Mucosa of descending colon (tissue), 3 donors: ENCODE measurements around the gene HS6ST3. TPM values are rescaled to one million over a fixed set of nuclear protein-coding genes. Genes with fewer than 3 reads are reported as not detected.

Experiments
- ATAC-seq: fragments of 200-7000 bp; cut with Tn5 transposase; one replicate; pipeline ENCODE4 v1.9.1; 2020; ENCODE audit warnings: mild to moderate bottlenecking, moderate library complexity
- DNase-seq, 3 donors: peaks; one replicate each; pipeline ENCODE4 v3.0.0-alpha.2; 2020
- H3K36me3 ChIP-seq: fragments of 200-600 bp; one replicate; pipeline ENCODE4 v1.8.0; 2021; ENCODE audit warnings: low read depth, mild to moderate bottlenecking
- H3K4me1 ChIP-seq: fragments of 200-600 bp; one replicate; pipeline ENCODE4 v1.8.0; 2021; ENCODE audit warnings: low read depth, mild to moderate bottlenecking
- H3K4me3 ChIP-seq: fragments of 200-600 bp; one replicate; pipeline ENCODE4 v1.8.0; 2021; ENCODE audit warnings: mild to moderate bottlenecking
- H3K9me3 ChIP-seq: fragments of 200-600 bp; one replicate; pipeline ENCODE4 v1.8.0; 2021; ENCODE audit warnings: mild to moderate bottlenecking
- intact Hi-C, 2 donors: fragments of 100-400 bp; cut with DNase I in 1 of 2; cut with micrococcal nuclease in 1 of 2; formaldehyde crosslinking; loops; one replicate each; pipeline versions ENCODE4 v1.11.0 to v1.11.1; 2022; cut with DNase I, micrococcal nuclease
- total RNA-seq, 3 donors: library from RNA; stranded (reverse); fragmentation: NEBNext Ultra II Directional in 2 of 3; extraction: Animal tissue kit (Norgen Biotek cat#: 25700) in 2 of 3; gene quantifications; one replicate each; pipeline versions ENCODE4 v1.2.1 to v1.2.4, GENCODE V29; 2021 to 2023
- TF ChIP-seq, protein P1 (sequence below): fragments of 200-600 bp; IDR thresholded peaks from one replicate; pipeline ENCODE4 v1.8.0; 2022; ENCODE audit warnings: antibody characterized with exemption, mild to moderate bottlenecking
- donor health status: DM: no; HTN: no; CAD: no; lungs with moderate emphysema.
- donor health status: DM: no; HTN: no; CAD: no.
- donor health status: DM: no; HTN: yes; CAD: no.

HS6ST3 gene
- total RNA-seq, 3 donors from 2014 or later, result 0.14 to 0.89 TPM; not detected in 1

DNA sequence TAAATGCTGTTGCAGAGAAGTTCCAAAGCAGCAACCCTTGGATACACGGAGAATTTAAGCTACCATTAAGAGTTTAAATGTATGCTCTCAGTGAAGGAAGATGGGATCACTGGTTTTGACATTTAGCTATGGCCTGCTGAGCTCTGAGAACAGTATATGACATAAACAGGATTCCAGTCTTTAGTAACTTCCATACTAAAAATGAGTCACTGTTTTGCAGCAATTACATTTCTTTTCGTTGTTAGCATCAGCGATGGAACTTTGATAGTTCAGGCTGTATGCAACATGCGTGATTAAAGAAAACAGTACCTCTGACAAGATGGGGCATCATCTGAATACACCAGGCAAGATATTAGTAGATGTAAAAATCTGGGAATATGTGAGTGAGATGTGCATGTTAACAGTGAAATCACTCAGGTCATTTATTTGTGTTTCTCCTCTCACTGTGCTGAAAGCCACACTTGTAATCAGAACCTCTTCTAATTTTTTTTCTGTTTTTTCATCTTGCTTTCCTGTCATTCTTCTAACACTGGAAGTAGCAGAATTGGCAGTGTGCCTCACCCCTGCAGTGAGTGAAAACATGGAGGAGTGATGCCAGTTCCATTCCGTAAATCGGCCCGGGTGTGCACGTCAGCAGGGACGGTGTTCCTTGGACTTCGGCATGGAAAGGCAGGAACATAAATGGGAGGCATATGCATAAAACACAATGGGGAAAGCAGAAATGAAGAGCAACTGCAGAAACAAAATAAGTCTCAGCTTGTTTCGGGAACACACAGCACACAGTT, 542.8 kb downstream of the HS6ST3 start:
- H3K36me3 ChIP-seq, result no peaks in the 10 kb centered on the region
- no peak for DNase-seq
- no peaks in the 10 kb centered on the region for H3K4me1 ChIP-seq
- no peak overlapping the region for H3K4me3 ChIP-seq
- ATAC-seq, result no peak
- TF ChIP-seq, protein P1, sequence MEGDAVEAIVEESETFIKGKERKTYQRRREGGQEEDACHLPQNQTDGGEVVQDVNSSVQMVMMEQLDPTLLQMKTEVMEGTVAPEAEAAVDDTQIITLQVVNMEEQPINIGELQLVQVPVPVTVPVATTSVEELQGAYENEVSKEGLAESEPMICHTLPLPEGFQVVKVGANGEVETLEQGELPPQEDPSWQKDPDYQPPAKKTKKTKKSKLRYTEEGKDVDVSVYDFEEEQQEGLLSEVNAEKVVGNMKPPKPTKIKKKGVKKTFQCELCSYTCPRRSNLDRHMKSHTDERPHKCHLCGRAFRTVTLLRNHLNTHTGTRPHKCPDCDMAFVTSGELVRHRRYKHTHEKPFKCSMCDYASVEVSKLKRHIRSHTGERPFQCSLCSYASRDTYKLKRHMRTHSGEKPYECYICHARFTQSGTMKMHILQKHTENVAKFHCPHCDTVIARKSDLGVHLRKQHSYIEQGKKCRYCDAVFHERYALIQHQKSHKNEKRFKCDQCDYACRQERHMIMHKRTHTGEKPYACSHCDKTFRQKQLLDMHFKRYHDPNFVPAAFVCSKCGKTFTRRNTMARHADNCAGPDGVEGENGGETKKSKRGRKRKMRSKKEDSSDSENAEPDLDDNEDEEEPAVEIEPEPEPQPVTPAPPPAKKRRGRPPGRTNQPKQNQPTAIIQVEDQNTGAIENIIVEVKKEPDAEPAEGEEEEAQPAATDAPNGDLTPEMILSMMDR, result no peak
- H3K9me3 ChIP-seq, result no peaks in the 10 kb centered on the region
- intact Hi-C loops, result no loop called here

GRCh38 chr13:96636001-96636709, 546.2 kb downstream of the HS6ST3 start:
- no peak overlapping the region for H3K4me3 ChIP-seq
- H3K36me3 ChIP-seq, result no peaks in the 10 kb centered on the region
- DNase-seq (no peak), ATAC-seq (no peak)
- no peaks in the 10 kb centered on the region for H3K4me1 ChIP-seq
- H3K9me3 ChIP-seq, result no peaks in the 10 kb centered on the region
- TF ChIP-seq, protein P1, result no peak
- intact Hi-C loops, result no loop called here

- Histone ChIP-seq H3K36me3 (no peaks in the 10 kb centered on the region), H3K9me3 (no peaks in the 10 kb centered on the region), H3K4me3 (no peak overlapping the region), H3K4me1 (no peaks in the 10 kb centered on the region)
- no peak for DNase-seq
- intact Hi-C loops, result no loop called here
- TF ChIP-seq, protein P1, result no peak
- no peak for ATAC-seq
Observed at GRCh38 chr13:96637039-96637438, 547.1 kb downstream of the HS6ST3 start.

- Histone ChIP-seq H3K36me3 (no peaks in the 10 kb centered on the region), H3K4me1 (no peaks in the 10 kb centered on the region), H3K9me3 (no peaks in the 10 kb centered on the region), H3K4me3 (no peak overlapping the region)
- TF ChIP-seq, protein P1, result no peak
- ATAC-seq (no peak), DNase-seq (no peak)
- intact Hi-C loops, result no loop called here
Observed at GRCh38 chr13:96646101-96646500, 556.2 kb downstream of the HS6ST3 start.

- no peaks in the 10 kb centered on the region for H3K36me3 ChIP-seq
- H3K4me3 ChIP-seq, result no peak overlapping the region
- TF ChIP-seq, protein P1, result no peak
Observed at GRCh38 chr13:96646515-96647211, 556.8 kb downstream of the HS6ST3 start.

More at GRCh38 chr13:96646515-96647211, 556.8 kb downstream of the HS6ST3 start:
- ATAC-seq, result no peak
- no peak for DNase-seq
- Histone ChIP-seq H3K9me3 (no peaks in the 10 kb centered on the region), H3K4me1 (no peaks in the 10 kb centered on the region)
- intact Hi-C loops, result no loop called here
